Suppressor macrophage treated with lipopolysaccharide for 4 hours (primary cell): ENCODE measurements around the gene IL17C.
"Not testable (repeated sequence)": the region's sequence is repeated elsewhere in the genome, so short reads cannot be mapped to it uniquely, and the experiment has no call there.

ENCODE experiments used
- DNase-seq: peaks from one replicate; pipeline ENCODE4 v3.0.0-alpha.2; 2020

Gene IL17C, protein sequence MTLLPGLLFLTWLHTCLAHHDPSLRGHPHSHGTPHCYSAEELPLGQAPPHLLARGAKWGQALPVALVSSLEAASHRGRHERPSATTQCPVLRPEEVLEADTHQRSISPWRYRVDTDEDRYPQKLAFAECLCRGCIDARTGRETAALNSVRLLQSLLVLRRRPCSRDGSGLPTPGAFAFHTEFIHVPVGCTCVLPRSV

DNA sequence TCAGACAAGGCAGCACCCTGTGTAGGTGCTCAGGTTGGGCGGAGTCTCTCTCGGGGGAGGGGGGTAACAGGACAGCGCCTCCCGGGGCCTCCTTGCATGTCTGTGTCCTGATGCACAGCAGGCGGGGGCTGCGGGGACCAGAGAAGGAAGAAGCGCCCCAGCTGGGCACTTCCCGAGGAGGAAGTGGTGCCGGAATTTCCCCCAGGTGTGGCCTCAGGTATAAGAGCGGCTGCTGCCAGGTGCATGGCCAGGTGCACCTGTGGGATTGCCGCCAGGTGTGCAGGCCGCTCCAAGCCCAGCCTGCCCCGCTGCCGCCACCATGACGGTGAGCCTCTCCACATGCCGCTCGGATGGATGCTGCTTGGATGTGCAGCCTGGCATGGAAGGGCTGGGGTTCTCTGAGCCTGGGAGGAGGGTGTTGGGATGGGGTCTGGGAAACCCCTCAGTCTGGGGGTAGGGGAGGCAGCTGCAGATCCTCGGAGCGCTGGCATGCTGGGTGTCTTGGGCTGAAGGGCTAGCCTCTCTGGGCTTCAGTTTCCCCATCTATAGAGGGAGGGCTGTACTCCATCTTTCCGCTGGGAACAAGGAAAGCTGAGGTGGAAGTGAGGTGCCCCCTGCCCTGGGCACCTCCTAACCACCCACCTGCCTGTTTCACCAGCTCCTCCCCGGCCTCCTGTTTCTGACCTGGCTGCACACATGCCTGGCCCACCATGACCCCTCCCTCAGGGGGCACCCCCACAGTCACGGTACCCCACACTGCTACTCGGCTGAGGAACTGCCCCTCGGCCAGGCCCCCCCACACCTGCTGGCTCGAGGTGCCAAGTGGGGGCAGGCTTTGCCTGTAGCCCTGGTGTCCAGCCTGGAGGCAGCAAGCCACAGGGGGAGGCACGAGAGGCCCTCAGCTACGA, at the start of gene IL17C:
Gene IL17C, plus strand, starts transcription at position 250 of the 908 bp plus-strand sequence. Its CDS starts 70 bp downstream, at position 320.
- no peak for DNase-seq

GRCh38 chr16:88588754-88589153, 49.6 kb upstream of the IL17C start:
- no peak for DNase-seq

DNA sequence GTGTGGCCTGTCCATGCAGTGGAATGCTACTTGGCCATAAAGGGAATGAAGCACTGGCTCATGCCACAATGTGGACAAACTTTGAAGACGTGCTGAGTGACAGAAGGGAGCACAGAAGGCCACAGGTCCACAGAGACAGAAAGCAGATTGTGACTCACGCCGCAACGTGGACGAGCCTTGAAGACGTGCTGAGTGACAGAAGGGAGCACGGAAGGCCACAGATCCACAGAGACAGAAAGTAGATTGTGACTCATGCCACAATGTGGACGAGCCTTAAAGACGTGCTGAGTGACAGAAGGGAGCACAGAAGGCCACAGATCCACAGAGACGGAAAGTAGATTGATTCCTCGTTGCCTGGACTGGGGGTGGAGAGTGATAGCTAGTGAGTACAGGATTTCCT, 48.9 kb upstream of the IL17C start:
- no peak for DNase-seq

GRCh38 chr16:88591577-88592021, 46.8 kb upstream of the IL17C start:
- DNase-seq, result peak; percentile 97

- DNase-seq, result no peak
Measured at GRCh38 chr16:88593061-88593460, 45.3 kb upstream of the IL17C start.

DNA sequence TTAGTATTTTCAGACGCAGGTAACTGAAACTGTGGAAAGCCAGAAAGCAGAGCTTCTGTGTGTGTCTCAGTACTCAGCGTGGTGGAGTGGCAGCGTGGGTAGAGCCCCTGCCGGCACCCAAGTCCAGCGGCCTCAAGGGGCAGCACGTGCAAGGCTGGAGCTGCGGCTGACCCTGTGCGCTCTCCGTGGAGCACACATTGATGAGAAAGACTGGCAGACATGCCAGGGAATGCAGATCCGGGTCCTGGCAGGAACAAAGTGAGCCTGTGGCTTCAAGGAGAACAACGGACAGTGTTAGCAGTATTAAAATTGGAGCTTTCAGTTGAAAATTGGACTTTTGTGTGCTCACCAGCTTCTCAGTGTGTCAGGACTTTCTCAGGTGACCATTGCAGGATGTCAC, 44.9 kb upstream of the IL17C start:
- no peak for DNase-seq

DNA sequence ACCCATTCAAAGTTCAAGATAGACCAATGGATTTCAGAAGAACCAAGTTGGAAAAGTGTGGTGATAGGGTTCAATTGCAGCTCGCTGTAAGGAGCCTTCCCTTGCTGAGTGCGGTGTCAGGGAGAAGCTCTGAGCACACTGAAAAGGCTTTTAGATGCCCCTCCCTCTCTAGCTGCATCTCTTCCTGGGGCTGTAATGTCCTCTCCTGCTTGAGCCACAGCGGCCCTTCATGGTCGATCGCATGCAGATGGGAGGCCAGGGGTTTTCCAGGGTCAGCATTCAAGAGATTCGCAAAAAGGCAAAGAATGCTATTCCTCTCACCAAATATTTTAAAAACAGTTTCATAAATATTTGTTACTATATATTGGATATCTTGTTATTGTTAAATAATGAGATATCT, 44.5 kb upstream of the IL17C start:
- no peak for DNase-seq

DNA sequence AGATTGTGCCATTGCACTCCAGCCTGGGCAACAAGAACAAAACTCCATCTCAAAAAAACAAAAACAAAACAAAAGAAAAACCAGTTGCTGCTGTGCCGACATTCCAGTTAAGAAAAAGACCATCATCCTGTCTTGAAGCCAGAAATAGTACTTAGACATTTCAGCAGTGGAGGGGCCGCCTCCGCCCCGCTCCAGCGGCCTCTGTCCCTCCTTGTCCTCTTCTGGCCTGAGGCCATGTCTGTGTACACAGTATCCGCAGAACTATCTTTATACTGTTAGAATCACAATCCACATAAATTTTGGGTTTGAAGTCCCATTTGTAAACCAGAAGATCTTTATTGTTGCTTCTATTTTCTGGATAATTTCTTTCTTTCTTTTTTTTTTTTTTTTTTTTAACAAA, 43.3 kb upstream of the IL17C start:
- no peak for DNase-seq

DNA sequence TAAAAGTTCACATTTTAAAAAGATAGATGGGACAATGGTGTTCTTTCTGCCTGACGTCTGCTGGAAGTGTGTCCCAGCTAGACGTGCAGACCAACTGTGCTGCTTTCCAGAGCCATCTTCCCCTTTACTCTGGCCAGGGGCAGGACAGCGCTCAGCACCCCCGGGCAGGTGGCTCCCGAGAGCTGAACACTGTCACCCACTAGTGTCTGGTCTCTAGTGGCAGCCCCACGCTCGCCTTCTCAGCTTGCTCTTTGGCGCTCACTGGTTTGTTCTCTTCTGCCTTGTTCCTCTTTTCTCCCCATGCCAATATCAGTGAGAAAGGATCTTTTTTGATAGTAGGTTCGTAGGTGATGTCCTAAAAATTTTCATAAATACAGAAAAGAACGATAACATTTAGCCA, 42.5 kb upstream of the IL17C start:
- no peak for DNase-seq

DNA sequence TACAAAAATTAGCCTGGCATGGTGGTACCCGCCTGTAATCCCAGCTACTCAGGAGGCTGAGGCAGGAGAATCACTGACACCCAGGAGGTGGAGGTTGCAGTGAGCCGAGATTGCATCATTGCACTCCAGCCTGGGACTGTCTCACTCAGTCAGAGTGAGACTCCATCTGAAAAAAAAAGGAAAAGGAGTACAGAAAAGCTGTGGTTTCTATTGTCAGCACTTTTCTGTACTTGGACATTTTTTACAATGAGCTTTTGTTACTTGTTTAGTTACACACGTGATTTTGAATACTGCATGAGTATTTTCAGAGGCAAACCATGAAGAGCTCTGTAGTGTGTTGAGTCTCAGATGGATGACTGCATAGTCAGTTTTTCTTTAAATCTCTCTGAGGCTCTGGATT, 41.9 kb upstream of the IL17C start:
- DNase-seq, result peak; percentile 71

DNA sequence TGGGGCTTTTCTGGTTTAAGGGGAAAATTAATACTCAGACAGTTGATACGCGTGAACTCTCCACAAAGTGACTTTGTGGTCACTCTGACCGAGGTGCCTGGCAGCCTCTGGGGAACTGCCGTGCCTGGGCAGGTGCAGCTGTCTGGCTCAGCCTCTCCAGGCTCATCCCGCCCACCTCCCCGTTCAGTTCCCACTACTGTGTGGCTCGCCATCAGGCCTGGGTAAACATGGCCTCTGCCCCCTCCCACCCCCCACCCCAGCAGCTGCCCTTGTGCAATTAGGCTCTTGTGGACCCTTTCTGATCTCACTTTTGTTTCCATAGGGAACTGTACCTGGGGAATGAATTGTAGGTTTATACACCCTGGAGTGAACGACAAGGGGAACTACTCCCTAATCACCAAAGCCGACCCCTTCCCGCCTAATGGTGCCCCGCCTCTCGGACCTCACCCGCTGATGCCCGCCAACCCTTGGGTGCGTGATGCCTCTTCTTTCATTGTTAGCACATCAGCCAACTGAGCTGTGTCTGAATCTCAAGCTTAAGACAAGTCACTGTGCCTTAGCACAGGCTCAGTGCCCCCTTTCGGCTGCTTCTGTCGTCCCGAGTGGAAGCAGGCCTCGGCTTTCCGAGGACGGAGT, 40.4 kb upstream of the IL17C start:
- no peak for DNase-seq

- DNase-seq, result peak; percentile 92
Measured at GRCh38 chr16:88599092-88599733, 39.2 kb upstream of the IL17C start.

DNA sequence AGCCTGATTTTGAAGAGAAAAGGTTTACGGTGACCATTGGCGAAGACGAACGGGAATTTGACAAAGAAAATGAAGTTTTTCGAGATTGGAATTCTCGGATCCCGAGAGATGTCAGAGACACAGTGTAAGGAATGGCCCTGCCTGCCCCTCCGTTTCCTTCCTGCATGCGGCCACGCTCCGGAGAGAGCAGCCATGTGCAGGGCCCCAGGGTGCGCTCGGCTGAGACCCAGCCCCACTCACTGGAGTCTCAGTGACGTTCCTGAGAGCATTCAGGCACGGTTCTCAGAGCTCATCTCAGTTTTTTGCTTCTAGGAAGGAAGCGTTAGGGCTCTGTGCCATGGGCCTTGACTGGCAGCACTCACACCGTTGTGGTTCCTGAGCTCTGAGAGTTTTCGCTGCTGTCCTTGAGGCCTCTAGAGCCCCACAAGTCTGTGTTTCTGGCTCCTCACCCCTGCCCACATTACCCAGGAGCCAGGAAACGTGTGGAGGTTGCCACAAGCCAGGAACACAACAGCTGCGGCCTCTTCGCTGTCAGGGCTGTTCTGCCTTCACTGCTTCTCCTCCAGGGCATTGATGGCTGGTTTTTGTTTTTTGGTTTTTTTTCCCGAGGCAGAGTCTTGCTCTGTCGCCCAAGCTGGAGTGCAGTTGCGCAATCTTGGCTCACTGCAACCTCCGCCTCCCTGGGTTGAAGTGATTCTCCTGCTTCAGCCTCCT, 38.4 kb upstream of the IL17C start:
- DNase-seq, result peak; percentile 11

DNA sequence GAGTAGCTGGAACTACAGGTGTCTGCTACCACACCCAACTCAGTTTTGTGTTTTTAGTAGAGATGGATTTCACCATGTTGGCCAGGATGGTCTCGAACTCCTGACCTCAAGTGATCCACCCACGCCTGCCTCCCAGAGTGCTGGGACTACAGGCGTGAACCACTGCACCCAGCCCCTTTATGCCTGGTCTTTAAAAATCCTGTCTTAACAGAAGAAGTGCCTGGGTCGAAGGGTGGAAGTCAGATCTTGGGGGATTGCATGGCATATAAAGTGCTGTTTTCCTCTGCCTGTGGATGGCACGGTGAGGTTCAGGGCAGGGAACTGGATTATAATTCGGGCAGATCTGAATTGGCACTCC, 37.9 kb upstream of the IL17C start:
- no peak for DNase-seq

DNA sequence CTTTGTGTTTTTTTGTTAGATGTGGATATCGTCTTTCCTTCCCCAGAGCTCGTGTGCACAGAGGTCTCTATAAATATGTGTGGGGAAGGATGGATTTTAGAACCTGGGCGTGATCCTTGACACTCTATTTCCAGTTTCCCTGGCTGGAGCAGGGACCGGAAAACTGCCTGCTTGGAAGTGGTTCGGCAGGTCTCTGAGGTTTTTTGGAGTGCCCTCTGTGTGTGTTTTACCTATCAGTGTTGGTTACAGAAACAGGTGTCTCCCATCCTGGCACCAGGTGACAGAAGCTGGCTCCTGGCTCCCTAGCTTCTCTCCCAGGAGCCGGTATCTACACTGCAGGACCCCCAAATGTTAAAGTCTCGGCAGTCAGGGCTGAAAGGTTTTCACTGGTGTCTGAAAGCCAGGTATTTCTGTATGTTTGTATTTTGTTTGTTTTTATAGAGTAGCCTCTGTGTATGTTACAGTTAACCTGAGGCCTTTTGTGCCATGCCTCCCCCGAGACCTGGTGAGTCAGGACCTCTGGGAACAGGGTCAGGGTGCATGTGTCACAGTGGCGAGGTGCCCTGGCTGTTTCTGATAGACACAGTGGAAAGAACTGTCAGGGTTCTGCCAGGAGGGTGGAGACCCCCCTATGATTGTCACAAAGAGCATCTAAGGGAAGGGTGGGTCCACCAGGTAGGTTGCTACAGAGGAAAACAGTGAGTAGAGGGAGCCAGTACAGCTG, 36.9 kb upstream of the IL17C start:
- DNase-seq, result no peak

DNA sequence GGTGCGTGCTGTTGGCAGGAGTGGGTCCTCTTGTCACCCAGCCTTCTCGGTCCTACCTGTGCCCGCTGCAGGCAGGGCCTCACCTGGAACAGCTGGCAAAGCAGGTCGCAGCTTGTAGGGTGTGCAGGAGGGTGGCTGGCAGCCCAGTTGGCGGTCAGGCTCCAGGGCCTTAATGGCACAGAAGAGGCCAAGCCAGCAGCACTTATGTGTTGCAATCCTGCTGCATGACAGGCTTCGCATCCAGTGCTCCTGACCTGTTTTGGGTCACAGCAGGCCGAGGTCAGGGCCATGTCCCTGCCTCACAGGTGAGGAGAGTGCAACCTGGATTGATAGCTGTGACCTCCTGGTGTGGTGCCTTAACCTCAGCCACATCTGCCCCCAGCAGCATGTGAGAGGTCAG, 36.3 kb upstream of the IL17C start:
- DNase-seq, result no peak

DNA sequence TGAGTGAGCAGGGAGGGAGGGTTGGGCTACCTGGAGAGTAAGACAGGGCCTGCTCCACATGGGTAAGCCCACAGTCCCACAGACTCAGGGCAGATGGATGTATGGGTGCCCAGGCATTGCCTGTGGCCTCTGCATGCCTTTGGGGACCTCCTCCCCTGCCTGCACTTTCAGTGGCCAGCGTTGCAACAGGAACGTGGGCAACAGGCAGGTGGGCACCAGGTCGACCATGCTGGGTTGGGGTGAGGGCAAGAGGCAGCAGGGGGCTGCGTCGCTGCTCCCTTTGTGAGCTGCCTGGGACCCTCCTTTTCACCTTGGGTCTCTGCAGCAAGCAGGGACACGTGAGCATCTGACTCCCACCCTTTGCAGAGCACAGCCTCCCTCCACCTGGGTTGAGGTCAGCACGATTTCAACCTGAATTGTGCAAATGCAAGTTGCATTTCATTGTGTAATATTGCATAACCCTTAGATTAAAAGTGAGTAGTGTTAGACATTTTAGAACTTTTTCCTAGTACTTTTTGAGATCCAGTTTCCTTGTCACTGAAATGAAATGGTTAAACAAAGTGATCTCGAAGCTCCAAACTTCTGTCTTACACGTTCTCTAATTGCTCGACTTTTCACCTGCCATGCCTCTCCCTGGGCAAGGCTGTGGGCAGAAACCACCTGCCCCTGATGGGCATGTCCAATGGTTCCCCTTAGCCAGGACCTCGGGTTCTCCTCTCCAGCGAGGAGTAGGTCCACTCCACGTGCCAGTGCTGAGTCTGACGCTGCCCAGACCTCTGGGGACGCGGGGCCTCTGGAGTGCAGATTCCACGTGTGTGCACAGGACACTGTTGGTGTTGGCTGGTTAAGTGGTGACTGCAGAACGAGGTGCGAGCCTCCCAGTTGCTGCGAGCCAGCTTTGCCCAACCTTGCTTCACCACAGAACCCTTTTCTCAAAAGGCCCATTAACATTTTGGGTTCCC, 32.9 kb upstream of the IL17C start:
- DNase-seq, result no peak

DNA sequence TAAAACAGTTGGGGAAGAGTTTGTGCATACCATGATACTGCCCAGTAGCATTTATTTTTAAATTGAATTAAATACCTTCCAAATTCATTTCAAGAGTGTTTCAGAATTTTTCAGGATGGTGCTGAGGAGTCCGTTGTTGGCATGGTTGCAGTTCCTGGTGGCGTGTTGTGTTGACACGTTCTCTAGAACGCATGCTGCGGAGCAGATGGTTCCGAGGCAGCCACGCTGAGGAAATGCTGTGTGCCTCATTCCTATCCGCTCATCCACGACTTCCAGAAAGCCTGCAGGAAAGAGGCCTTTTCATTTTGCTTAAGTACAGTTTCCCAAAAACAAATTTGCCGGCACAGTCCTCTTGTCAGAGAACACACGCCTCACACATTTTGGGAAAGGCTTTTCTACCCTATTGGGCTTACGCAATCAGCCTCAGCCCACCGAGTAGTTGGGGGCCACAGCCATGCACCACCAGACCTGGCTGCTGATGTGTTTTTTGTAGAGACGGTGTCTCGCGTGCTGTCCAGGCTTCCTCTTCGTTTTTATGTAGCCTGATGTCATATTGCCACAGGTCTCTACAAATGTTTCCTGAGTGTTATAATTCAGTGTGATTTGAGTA, 32.1 kb upstream of the IL17C start:
- no peak for DNase-seq

- DNase-seq, result peak; percentile 10
Measured at GRCh38 chr16:88608076-88608475, 30.3 kb upstream of the IL17C start.

- DNase-seq, result not testable (repeated sequence)
Measured at GRCh38 chr16:88609426-88609825, 28.9 kb upstream of the IL17C start.
